OCI-LY1 (cell line): ENCODE data around the gene ENPP3.

Experiments
- H2AFZ ChIP-seq: fragments of 200-600 bp; sonication (generic), shearing (Covaris generic); 2 replicates; pipeline ENCODE4 v1.6.0; 2014; ENCODE audit warnings: antibody characterized with exemption, mild to moderate bottlenecking, low read length
- H3F3A ChIP-seq: fragments of 200-600 bp; sonication (generic), shearing (Covaris generic); 2 replicates; pipeline ENCODE4 v1.6.0; 2014; ENCODE audit warnings: mild to moderate bottlenecking, antibody characterized with exemption, low read length, moderate library complexity; ENCODE audit not compliant: insufficient read depth
- H3K27ac ChIP-seq: fragments of 200-600 bp; sonication (generic); 2 replicates; pipeline ENCODE4 v1.5.1; 2014; ENCODE audit warnings: low read length, mixed run types, mild to moderate bottlenecking, low read depth; ENCODE audit not compliant: poor library complexity, severe bottlenecking
- H3K27me3 ChIP-seq: fragments of 200-600 bp; sonication (generic); 2 replicates; pipeline ENCODE4 v1.6.0; 2014; ENCODE audit warnings: antibody characterized with exemption, mild to moderate bottlenecking, low read length, moderate library complexity; ENCODE audit not compliant: insufficient read depth
- H3K36me3 ChIP-seq: fragments of 200-600 bp; sonication (generic); 2 replicates; pipeline ENCODE4 v1.6.1; 2014; ENCODE audit warnings: mild to moderate bottlenecking, antibody characterized with exemption, low read length, moderate library complexity, mixed read lengths; ENCODE audit not compliant: insufficient read depth
- H3K4me1 ChIP-seq: fragments of 200-600 bp; sonication (generic); 2 replicates; pipeline ENCODE4 v1.5.1; 2014; ENCODE audit warnings: mild to moderate bottlenecking, low read length, moderate library complexity; ENCODE audit not compliant: insufficient read depth, severe bottlenecking
- H3K4me2 ChIP-seq: fragments of 200-600 bp; sonication (generic), shearing (Covaris generic); 2 replicates; pipeline ENCODE4 v1.6.1; 2014; ENCODE audit warnings: low read length
- H3K4me3 ChIP-seq: fragments of 200-600 bp; sonication (generic); 2 replicates; pipeline ENCODE4 v1.5.1; 2014; ENCODE audit warnings: low read length, low read depth, mild to moderate bottlenecking, mixed read lengths; ENCODE audit not compliant: poor library complexity, severe bottlenecking
- H3K79me2 ChIP-seq: fragments of 200-600 bp; shearing (Covaris generic); 2 replicates; pipeline ENCODE4 v1.6.1; 2016; ENCODE audit warnings: mixed run types, low read length, mixed read lengths; ENCODE audit not compliant: insufficient read depth
- H3K9ac ChIP-seq: fragments of 200-600 bp; sonication (generic), shearing (Covaris generic); 2 replicates; pipeline ENCODE4 v1.6.1; 2014; ENCODE audit warnings: mild to moderate bottlenecking, low read length, mixed read lengths
- H3K9me2 ChIP-seq: fragments of 200-600 bp; sonication (generic), shearing (Covaris generic); 2 replicates; pipeline ENCODE4 v1.6.1; 2014; ENCODE audit warnings: low read depth, mild to moderate bottlenecking, low read length, mixed read lengths
- H3K9me3 ChIP-seq: fragments of 200-600 bp; shearing (Covaris generic); 2 replicates; pipeline ENCODE4 v1.6.1; 2014; ENCODE audit warnings: low read length, mixed read lengths
- H4K20me1 ChIP-seq: fragments of 200-600 bp; sonication (generic), shearing (Covaris generic); 2 replicates; pipeline ENCODE4 v1.6.0; 2016; ENCODE audit warnings: mild to moderate bottlenecking, low read length; ENCODE audit not compliant: insufficient read depth
- CTCF ChIP-seq: fragments of 200-600 bp; sonication (generic), shearing (Covaris generic); IDR thresholded peaks from 2 replicates; pipeline ENCODE4 v1.5.1; 2017; ENCODE audit warnings: mild to moderate bottlenecking, antibody characterized with exemption, low read length, moderate library complexity, mixed read lengths
- EZH2 ChIP-seq: fragments of 200-600 bp; sonication (generic), shearing (Covaris generic); IDR thresholded peaks from 2 replicates; pipeline ENCODE4 v1.8.0; 2017; ENCODE audit warnings: borderline replicate concordance, mixed run types, mild to moderate bottlenecking, antibody characterized with exemption, low read length, moderate library complexity, mixed read lengths

ENPP3 gene

GRCh38 chr6:131781687-131782086, 144.6 kb downstream of the ENPP3 start:
- TF ChIP-seq EZH2 (no peak), CTCF (no peak)
- Histone ChIP-seq H3K27me3 (no peaks in the 10 kb centered on the region), H3K9me2 (no peaks in the 10 kb centered on the region)

GRCh38 chr6:131782764-131783163, 145.7 kb downstream of the ENPP3 start:
- no peaks in the 10 kb centered on the region for H3F3A ChIP-seq
- H3K9me2 ChIP-seq = no peaks in the 10 kb centered on the region
- no peaks in the 10 kb centered on the region for H3K27me3 ChIP-seq
- H3K79me2 ChIP-seq = no peaks in the 10 kb centered on the region
- H4K20me1 ChIP-seq = no peaks in the 10 kb centered on the region
- H3K36me3 ChIP-seq = no peaks in the 10 kb centered on the region
- H3K9ac ChIP-seq = no peak overlapping the region
- TF ChIP-seq CTCF (peak; percentile 16; the same call in 1 of the 2 replicates), EZH2 (no peak)
- no peak overlapping the region for H3K4me2 ChIP-seq
- no peaks in the 10 kb centered on the region for H3K9me3 ChIP-seq
- H3K27ac ChIP-seq = no peak overlapping the region
- H3K4me1 ChIP-seq = no peaks in the 10 kb centered on the region
- H2AFZ ChIP-seq = no peak overlapping the region
- no peak overlapping the region for H3K4me3 ChIP-seq

More at GRCh38 chr6:131781687-131782086, 144.6 kb downstream of the ENPP3 start:
- no peak overlapping the region for H3K9ac ChIP-seq
- no peak overlapping the region for H3K27ac ChIP-seq
- H3K4me3 ChIP-seq = no peak overlapping the region
- no peaks in the 10 kb centered on the region for H3K4me1 ChIP-seq
- H3K79me2 ChIP-seq = no peaks in the 10 kb centered on the region
- H4K20me1 ChIP-seq = no peaks in the 10 kb centered on the region
- no peak overlapping the region for H2AFZ ChIP-seq
- no peaks in the 10 kb centered on the region for H3K36me3 ChIP-seq
- no peaks in the 10 kb centered on the region for H3K9me3 ChIP-seq
- no peaks in the 10 kb centered on the region for H3F3A ChIP-seq
- no peak overlapping the region for H3K4me2 ChIP-seq

- Histone ChIP-seq H3K9me2 (no peaks in the 10 kb centered on the region), H3K9me3 (no peaks in the 10 kb centered on the region), H3K9ac (no peak overlapping the region), H3K27ac (no peak overlapping the region), H3K36me3 (no peaks in the 10 kb centered on the region), H3K4me2 (no peak overlapping the region), H4K20me1 (no peaks in the 10 kb centered on the region), H3K4me1 (no peaks in the 10 kb centered on the region), H3K79me2 (no peaks in the 10 kb centered on the region), H3K4me3 (no peak overlapping the region), H2AFZ (no peak overlapping the region), H3F3A (no peaks in the 10 kb centered on the region), H3K27me3 (no peaks in the 10 kb centered on the region)
- no peak for TF ChIP-seq EZH2
- TF ChIP-seq CTCF = no peak
These were observed 147.5 kb downstream of the ENPP3 start for GRCh38 chr6:131784561-131784960.
